Activated CD4-positive, alpha-beta T cell treated with anti-CD3 and anti-CD28 coated beads, Interleukin-2, amount 50 U/mL, for 48 hours (primary cell): ENCODE results near the gene TMEM161B.
"Not testable (repeated sequence)": the region's sequence is repeated elsewhere in the genome, so short reads cannot be mapped to it uniquely, and the experiment has no call there.

Source experiments
- DNase-seq, 2 experiments: peaks; one replicate each; pipeline ENCODE4 v3.0.0-alpha.2; 2020

TMEM161B gene

GRCh38 chr5:88177486-88177885, 91.2 kb downstream of the TMEM161B start:
- DNase-seq, result not testable (repeated sequence)

- no peak for DNase-seq
Measured at GRCh38 chr5:88172847-88173758, 95.5 kb downstream of the TMEM161B start.

DNA sequence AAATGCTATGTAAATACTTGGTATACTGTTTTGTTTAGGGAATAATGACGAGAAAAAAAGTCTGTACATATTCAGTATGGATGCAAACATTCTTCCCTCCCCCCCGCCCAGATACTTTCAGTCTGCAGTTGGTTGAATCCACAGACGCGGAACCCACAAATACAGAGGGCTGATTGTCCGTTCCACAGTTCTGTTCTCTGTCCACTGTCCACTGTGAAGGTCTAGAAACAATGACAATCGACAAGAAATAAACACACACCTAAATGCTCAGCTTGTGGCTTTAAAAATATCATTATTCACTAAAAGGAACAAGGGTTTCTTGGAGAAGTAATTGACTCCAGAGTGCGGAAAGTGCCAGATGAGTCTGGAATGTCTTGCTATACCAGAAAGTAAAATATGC, 109.1 kb downstream of the TMEM161B start:
- DNase-seq, result no peak

GRCh38 chr5:88158056-88158455, 110.6 kb downstream of the TMEM161B start:
- DNase-seq, result no peak

- no peak for DNase-seq
Measured at GRCh38 chr5:88154891-88155290, 113.8 kb downstream of the TMEM161B start.

GRCh38 chr5:88150747-88151146, 117.9 kb downstream of the TMEM161B start:
- no peak for DNase-seq

GRCh38 chr5:88145611-88146467, 122.8 kb downstream of the TMEM161B start:
- DNase-seq, result peak in 1 of 2 experiments; percentile 5

- no peak for DNase-seq
Measured at GRCh38 chr5:88145221-88145610, 123.4 kb downstream of the TMEM161B start.
